ENCODE measurements around the gene MACROD2.

MACROD2 gene

DNA sequence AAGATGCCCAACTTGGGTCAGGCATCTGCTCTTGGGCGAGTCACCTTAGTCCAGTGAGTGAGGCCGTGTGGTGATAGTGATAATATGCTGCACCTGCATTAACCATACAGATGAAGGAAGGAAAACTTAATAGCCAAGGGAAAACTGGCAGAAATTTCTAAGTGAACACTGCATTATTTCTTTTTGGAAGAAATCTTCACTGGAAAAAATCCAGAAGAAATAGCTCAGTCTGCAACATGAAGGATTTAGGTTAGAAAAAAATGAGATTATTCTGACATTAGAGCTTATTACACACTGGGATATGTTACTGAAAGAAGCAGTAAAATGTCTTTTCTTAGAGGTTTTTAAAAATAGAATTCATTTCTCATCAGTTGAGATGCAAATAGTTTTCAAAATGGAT is 1630.7 kb downstream of the MACROD2 start:
- TF ChIP-seq ZNF274 (IDR thresholded peaks at IDR 0.05; ENCODE audit: low read depth, low read length), result no peak
- H3K4me3 ChIP-seq (ENCODE audit: low read length), result no peak overlapping the region

- no peak overlapping the region for H3K4me3 ChIP-seq (ENCODE audit: low read length)
Measured at GRCh38 chr20:15627089-15627488, 1631.8 kb downstream of the MACROD2 start.

GRCh38 chr20:15627501-15627903 is 1632.2 kb downstream of the MACROD2 start:
- TF ChIP-seq ZNF274 (IDR thresholded peaks at IDR 0.05; ENCODE audit: low read depth, low read length), result no peak
- no peak overlapping the region for H3K4me3 ChIP-seq (ENCODE audit: low read length)

More at GRCh38 chr20:15627089-15627488, 1631.8 kb downstream of the MACROD2 start:
- no peak for TF ChIP-seq ZNF274 (IDR thresholded peaks at IDR 0.05; ENCODE audit: low read depth, low read length)

- TF ChIP-seq ZNF274 (IDR thresholded peaks at IDR 0.05; ENCODE audit: low read depth, low read length), result no peak
- H3K4me3 ChIP-seq (ENCODE audit: low read length), result no peak overlapping the region
Measured at GRCh38 chr20:15628851-15629353, 1633.6 kb downstream of the MACROD2 start.

DNA sequence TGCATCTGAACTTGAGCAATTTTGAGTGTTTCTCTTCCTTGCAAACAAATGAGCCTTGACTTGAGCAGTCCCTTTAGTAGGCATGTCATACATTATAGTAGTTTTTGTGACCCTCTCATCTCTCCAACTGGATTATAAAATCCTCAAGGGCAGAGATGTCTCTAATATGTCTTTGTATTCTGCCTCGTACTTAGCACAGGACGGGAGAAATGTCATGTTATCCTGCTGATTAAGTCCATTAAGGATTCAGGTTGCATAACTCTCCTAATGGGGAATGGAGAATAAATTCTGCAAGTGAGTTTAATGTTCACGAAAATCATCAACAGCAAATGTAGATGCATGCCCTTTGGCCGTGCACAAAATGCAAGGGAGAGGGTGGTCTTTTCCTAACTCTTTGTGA is 1635.0 kb downstream of the MACROD2 start:
- H3K4me3 ChIP-seq (ENCODE audit: low read length), result no peak overlapping the region
- TF ChIP-seq ZNF274 (IDR thresholded peaks at IDR 0.05; ENCODE audit: low read depth, low read length), result no peak

DNA sequence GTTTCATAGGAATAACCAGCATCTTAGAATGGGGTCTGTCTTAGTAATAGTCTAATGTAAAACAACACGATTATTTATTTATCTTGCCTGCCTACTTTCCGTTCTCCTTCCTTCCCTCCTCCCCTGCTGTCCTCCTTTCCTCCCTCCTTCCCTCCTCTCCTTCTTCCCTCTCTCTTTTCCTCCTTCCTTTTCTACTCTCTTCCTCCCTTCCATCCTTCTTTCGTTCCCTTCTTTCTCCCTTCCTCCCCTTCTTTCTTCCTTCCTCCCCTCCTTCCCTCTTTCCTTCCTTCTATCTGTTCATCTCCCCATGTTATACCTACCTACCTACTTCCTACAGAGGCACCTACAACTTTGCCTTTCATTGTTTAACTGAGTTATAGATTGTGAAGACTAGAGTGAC is 1637.4 kb downstream of the MACROD2 start:
- no peak for TF ChIP-seq ZNF274 (IDR thresholded peaks at IDR 0.05; ENCODE audit: low read depth, low read length)
- H3K4me3 ChIP-seq (ENCODE audit: low read length), result no peak overlapping the region

DNA sequence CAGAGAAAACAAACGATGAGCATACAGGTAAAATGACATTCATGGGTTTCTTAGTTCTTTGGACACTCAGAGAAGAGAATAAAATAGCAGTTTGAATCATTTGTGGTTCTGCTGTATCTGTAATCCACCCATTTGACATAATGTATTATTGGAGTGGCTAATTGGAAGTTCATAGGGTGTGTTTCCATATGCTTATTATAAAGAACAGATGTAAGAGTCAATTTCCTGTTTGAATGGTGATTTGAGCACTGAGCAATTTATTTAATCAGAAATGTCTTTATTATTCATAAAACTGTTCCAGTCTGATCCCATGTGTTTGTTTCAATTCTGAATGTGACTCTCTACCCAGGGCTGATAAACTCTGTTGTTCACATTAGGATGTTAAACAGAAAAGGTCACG is 1638.8 kb downstream of the MACROD2 start:
- no peak for TF ChIP-seq ZNF274 (IDR thresholded peaks at IDR 0.05; ENCODE audit: low read depth, low read length)
- H3K4me3 ChIP-seq (ENCODE audit: low read length), result no peak overlapping the region

DNA sequence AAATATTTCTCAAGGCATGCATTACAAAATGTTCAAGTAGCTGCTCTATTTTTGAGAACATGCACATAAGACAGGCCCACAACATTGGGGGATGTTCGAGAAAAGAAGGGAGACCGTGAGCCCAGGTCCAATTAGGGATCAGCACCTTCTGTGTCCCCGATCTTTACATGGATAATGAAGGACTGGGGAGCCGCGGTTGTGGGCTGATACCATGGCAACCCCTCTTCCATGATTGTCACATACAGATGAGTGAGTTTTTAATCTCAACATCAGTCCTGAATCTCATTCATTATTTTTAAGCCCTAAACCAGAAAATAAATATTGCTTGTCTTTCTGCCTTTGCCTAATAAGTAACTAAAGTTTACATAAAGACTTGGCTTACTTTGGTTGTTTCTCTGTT is 1642.2 kb downstream of the MACROD2 start:
- H3K4me3 ChIP-seq (ENCODE audit: low read length), result no peak overlapping the region
- TF ChIP-seq ZNF274 (IDR thresholded peaks at IDR 0.05; ENCODE audit: low read depth, low read length), result no peak

GRCh38 chr20:15637950-15638754 is 1642.8 kb downstream of the MACROD2 start:
- H3K4me3 ChIP-seq (ENCODE audit: low read length), result no peak overlapping the region
- TF ChIP-seq ZNF274 (IDR thresholded peaks at IDR 0.05; ENCODE audit: low read depth, low read length), result no peak

- no peak overlapping the region for H3K4me3 ChIP-seq (ENCODE audit: low read length)
- no peak for TF ChIP-seq ZNF274 (IDR thresholded peaks at IDR 0.05; ENCODE audit: low read depth, low read length)
Measured at GRCh38 chr20:15638816-15639215, 1643.5 kb downstream of the MACROD2 start.

- TF ChIP-seq ZNF274 (IDR thresholded peaks at IDR 0.05; ENCODE audit: low read depth, low read length), result no peak
Measured at GRCh38 chr20:15639839-15640238, 1644.5 kb downstream of the MACROD2 start.

DNA sequence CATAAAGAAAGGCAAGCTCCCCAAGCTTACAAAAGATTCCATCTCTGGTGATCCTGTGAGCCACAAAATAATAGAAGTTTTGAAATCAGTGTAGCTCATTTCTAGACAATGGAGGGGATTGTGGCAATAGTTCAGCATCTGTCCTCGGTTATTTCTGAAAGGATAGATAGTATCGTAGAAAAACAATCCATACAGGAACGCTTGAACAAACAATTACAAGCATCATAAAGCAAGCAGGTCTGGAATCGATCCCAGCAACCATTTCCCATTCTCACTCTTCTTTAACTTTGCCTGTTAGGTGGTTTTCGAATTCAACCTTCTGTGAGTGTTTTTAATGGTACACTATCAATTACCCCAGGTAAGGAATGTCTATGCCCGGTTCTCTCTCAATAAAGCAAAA is 1646.8 kb downstream of the MACROD2 start:
- TF ChIP-seq ZNF274 (IDR thresholded peaks at IDR 0.05; ENCODE audit: low read depth, low read length), result no peak
- no peak overlapping the region for H3K4me3 ChIP-seq (ENCODE audit: low read length)

More at GRCh38 chr20:15639839-15640238, 1644.5 kb downstream of the MACROD2 start:
- no peak overlapping the region for H3K4me3 ChIP-seq (ENCODE audit: low read length)

- H3K4me3 ChIP-seq (ENCODE audit: low read length), result no peak overlapping the region
- no peak for TF ChIP-seq ZNF274 (IDR thresholded peaks at IDR 0.05; ENCODE audit: low read depth, low read length)
Measured at GRCh38 chr20:15642676-15643075, 1647.4 kb downstream of the MACROD2 start.

GRCh38 chr20:15643713-15644112 is 1648.4 kb downstream of the MACROD2 start:
- no peak for TF ChIP-seq ZNF274 (IDR thresholded peaks at IDR 0.05; ENCODE audit: low read depth, low read length)

DNA sequence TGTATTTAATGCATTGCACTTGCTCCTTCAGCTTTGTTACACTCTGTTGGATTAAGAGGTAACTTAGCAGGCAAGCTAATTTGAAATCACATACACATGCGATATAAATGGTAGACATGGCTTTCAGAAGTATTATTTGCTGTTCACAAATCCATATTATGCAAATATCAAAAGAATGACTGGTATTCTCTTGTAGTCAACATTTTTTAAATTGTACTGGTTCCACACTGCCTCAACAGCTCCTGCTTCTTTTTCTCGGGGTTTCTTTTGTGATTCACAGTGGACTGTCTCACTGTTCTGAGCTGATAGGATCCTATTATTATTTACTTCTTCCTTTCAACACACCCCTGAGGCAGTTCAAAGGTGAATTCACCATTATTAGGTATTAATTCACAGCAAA is 1650.5 kb downstream of the MACROD2 start:
- H3K4me3 ChIP-seq (ENCODE audit: low read length), result no peak overlapping the region
- no peak for TF ChIP-seq ZNF274 (IDR thresholded peaks at IDR 0.05; ENCODE audit: low read depth, low read length)

More at GRCh38 chr20:15643713-15644112, 1648.4 kb downstream of the MACROD2 start:
- no peak overlapping the region for H3K4me3 ChIP-seq (ENCODE audit: low read length)

Measured in GM08714 (cell line).